ENCODE results near the gene SUPT3H. TPM values are rescaled to one million over a fixed set of nuclear protein-coding genes. Genes with fewer than 3 reads are reported as not detected.

SUPT3H gene
- polyA plus RNA-seq, 1 donor (not counting 4 experiments of a cell fraction or from before 2014, with no cell fraction given): 7.6 TPM

DNA sequence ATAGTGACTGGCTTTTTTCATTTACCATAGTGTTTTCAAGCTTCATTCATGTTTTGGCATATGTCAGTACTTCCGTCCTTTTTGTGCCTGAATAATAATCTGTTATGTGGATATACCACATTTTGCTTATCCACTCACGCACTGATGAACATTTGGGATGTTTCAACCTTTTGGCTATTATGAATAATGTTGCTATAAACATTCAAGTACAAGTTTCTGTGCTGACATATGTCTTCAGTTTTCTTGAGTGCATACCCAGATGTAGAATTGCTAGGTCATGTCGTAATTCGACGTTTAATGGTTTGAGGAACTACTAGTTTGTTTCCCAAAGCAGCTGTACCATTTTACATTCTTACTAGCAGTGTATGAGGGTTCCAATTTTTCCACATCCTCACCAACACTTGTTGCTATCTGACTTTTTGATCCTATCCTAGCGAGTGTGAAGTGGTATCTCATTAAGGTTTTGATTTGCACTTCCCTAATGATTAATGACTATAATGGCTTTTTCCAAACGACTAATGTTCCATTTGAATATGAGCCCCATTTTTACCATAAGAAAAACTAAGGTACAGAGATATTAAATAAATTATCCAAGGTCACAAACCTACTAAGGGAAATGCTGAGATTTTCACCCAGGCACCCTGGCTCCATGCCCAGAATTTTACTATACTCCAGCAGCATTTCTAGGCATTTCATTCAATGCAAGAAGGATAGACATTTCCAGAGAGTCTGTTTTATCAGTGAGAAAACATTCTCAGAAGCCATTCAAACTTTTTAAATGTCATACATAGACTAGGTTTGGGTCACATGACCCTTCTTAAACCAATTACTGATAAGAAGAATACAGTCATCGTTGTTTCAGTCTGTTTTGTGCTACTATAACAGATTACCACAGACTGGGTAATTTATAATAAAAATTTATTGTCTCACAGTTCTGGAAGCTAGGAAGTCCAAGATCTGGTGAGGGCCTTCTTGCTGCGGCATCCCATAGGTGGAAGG lies 120.7 kb downstream of the SUPT3H start:
- no peaks in the 10 kb centered on the region for H3K4me1 ChIP-seq (ENCODE audit: control insufficient read depth, extremely low read depth, insufficient read depth, low read length)
- H3K79me2 ChIP-seq (ENCODE audit: control insufficient read depth, insufficient read depth, low read length): no peaks in the 10 kb centered on the region
- H3K9ac ChIP-seq (ENCODE audit: control insufficient read depth, extremely low read depth, insufficient read depth, low read length): no peak overlapping the region
- H3K9me1 ChIP-seq (ENCODE audit: control insufficient read depth, extremely low read depth, insufficient read depth, low read length): no peaks in the 10 kb centered on the region
- dilution Hi-C loops (cut with MboI; ENCODE audit: extremely low pct_ligation_motif_present, low sequenced_read_pairs): no loop called here
- no peak overlapping the region for H3K27ac ChIP-seq (ENCODE audit: control insufficient read depth, insufficient read depth, low read length)
- no peak for TF ChIP-seq EZH2 (IDR thresholded peaks at IDR 0.05; ENCODE audit: low read length)
- TF ChIP-seq CTCF (optimal IDR thresholded peaks at IDR 0.05 in 1 of 3, IDR thresholded peaks at IDR 0.05 in 1 of 3, conservative IDR thresholded peaks at IDR 0.05 in 1 of 3; ENCODE audit: extremely low read depth in 1 of 3, insufficient read depth in 2 of 3, low read length in 3 of 3): no peak
- H2AFZ ChIP-seq (ENCODE audit: control insufficient read depth, low read length): no peak overlapping the region
- DNase-seq (ENCODE audit: low read depth, low spot score): no peak
- no peaks in the 10 kb centered on the region for H3K9me3 ChIP-seq (ENCODE audit: control insufficient read depth, low read depth, low read length)
- no peaks in the 10 kb centered on the region for H3K36me3 ChIP-seq (ENCODE audit: control insufficient read depth in 2 of 2, extremely low read depth in 1 of 2, insufficient read depth in 2 of 2, low read length in 2 of 2)
- no peak overlapping the region for H3K4me2 ChIP-seq (ENCODE audit: control insufficient read depth, extremely low read depth, insufficient read depth, low read depth, low read length)
- no peaks in the 10 kb centered on the region for H3K27me3 ChIP-seq (ENCODE audit: control insufficient read depth, extremely low read depth, insufficient read depth, low read length)
- no peak overlapping the region for H3K4me3 ChIP-seq (ENCODE audit: control insufficient read depth in 2 of 3, extremely low read depth in 1 of 3, insufficient read depth in 2 of 3, low read depth in 1 of 3, low read length in 3 of 3)
- no peaks in the 10 kb centered on the region for H4K20me1 ChIP-seq (ENCODE audit: control insufficient read depth, extremely low read depth, insufficient read depth, low read length)
- no peak for FAIRE-seq

DNA sequence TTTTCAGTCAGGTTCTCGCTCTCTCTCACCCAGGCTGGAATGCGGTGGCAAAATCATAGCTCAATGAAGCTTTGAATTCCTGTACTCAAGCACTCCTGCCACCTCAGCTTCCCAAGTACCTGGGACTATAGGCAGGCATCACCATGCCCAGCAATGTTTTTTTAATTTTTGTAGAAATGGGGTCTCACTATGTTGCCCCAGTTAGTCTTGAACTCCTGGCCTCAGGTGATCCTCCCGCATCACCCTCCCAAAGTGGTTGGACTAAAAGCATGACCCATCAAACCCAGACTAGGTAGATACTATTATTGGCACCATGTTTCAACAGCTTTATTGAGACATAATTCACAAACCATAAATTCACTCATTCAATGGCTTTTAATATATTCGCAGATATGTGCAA lies 122.3 kb downstream of the SUPT3H start:
- Histone ChIP-seq H4K20me1 (ENCODE audit: control insufficient read depth, extremely low read depth, insufficient read depth, low read length) (no peaks in the 10 kb centered on the region), H3K36me3 (ENCODE audit: control insufficient read depth in 2 of 2, extremely low read depth in 1 of 2, insufficient read depth in 2 of 2, low read length in 2 of 2) (no peaks in the 10 kb centered on the region), H3K79me2 (ENCODE audit: control insufficient read depth, insufficient read depth, low read length) (no peaks in the 10 kb centered on the region), H3K9me1 (ENCODE audit: control insufficient read depth, extremely low read depth, insufficient read depth, low read length) (no peaks in the 10 kb centered on the region), H3K9me3 (ENCODE audit: control insufficient read depth, low read depth, low read length) (no peaks in the 10 kb centered on the region), H3K4me2 (ENCODE audit: control insufficient read depth, extremely low read depth, insufficient read depth, low read depth, low read length) (no peak overlapping the region), H3K4me1 (ENCODE audit: control insufficient read depth, extremely low read depth, insufficient read depth, low read length) (no peaks in the 10 kb centered on the region), H3K27me3 (ENCODE audit: control insufficient read depth, extremely low read depth, insufficient read depth, low read length) (no peaks in the 10 kb centered on the region), H2AFZ (ENCODE audit: control insufficient read depth, low read length) (no peak overlapping the region), H3K9ac (ENCODE audit: control insufficient read depth, extremely low read depth, insufficient read depth, low read length) (no peak overlapping the region), H3K27ac (ENCODE audit: control insufficient read depth, insufficient read depth, low read length) (no peak overlapping the region), H3K4me3 (ENCODE audit: control insufficient read depth in 2 of 3, extremely low read depth in 1 of 3, insufficient read depth in 2 of 3, low read depth in 1 of 3, low read length in 3 of 3) (no peak overlapping the region)
- DNase-seq (ENCODE audit: low read depth, low spot score) (no peak), FAIRE-seq (no peak)
- TF ChIP-seq CTCF (optimal IDR thresholded peaks at IDR 0.05 in 1 of 3, IDR thresholded peaks at IDR 0.05 in 1 of 3, conservative IDR thresholded peaks at IDR 0.05 in 1 of 3; ENCODE audit: extremely low read depth in 1 of 3, insufficient read depth in 2 of 3, low read length in 3 of 3) (no peak), EZH2 (IDR thresholded peaks at IDR 0.05; ENCODE audit: low read length) (no peak)
- dilution Hi-C loops (cut with MboI; ENCODE audit: extremely low pct_ligation_motif_present, low sequenced_read_pairs): no loop called here
